Colonic mucosa (tissue), 4 donors: ENCODE data around the gene NEGR1. TPM values are rescaled to one million over a fixed set of nuclear protein-coding genes. Genes with fewer than 3 reads are reported as not detected.

Source experiments
- DNase-seq: peaks from one replicate; pipeline ENCODE4 v3.0.0-alpha.2; 2020
- H3K27ac ChIP-seq: fragments of 200-600 bp; one replicate; pipeline ENCODE4 v1.8.0; 2021
- H3K27me3 ChIP-seq: fragments of 200-600 bp; one replicate; pipeline ENCODE4 v1.8.0; 2021
- H3K36me3 ChIP-seq: fragments of 200-600 bp; one replicate; pipeline ENCODE4 v1.8.0; 2021
- H3K4me1 ChIP-seq: fragments of 200-600 bp; one replicate; pipeline ENCODE4 v1.8.0; 2021; ENCODE audit warnings: mild to moderate bottlenecking
- H3K4me3 ChIP-seq: fragments of 200-600 bp; one replicate; pipeline ENCODE4 v1.8.0; 2021
- H3K9ac ChIP-seq, 2 donors: one replicate each; pipeline ENCODE4 v1.7.0; 2013; ENCODE audit warnings: control low read depth in 2 of 2, low read depth in 2 of 2, low read length in 2 of 2
- H3K9me3 ChIP-seq: fragments of 200-600 bp; one replicate; pipeline ENCODE4 v1.8.0; 2021
- intact Hi-C: fragments of 100-400 bp; cut with DNase I; formaldehyde crosslinking; loops from one replicate; pipeline ENCODE4 v1.14.1; 2022
- total RNA-seq, 2 donors: library from RNA; stranded (reverse); fragmentation: NEBNext Ultra II Directional in 1 of 2; extraction: Animal tissue kit (Norgen Biotek cat#: 25700) in 1 of 2; gene quantifications; one replicate each; pipeline ENCODE4 v1.2.1, GENCODE V29; 2021
- TF ChIP-seq, protein P1 (sequence below): fragments of 200-600 bp; IDR thresholded peaks from one replicate; pipeline ENCODE4 v1.8.0; 2022; ENCODE audit warnings: antibody characterized with exemption, mild to moderate bottlenecking
- donor health status: healthy.
- donor health status: DM: no; HTN: no; CAD: no.
- donor health status: DM: no; HTN: no; CAD: no.

Gene NEGR1
- total RNA-seq, 2 donors from 2014 or later: 4.0 to 9.2 TPM

- no peak overlapping the region for H3K27ac ChIP-seq
- H3K4me3 ChIP-seq: no peak overlapping the region
- H3K9me3 ChIP-seq: no peaks in the 10 kb centered on the region
- intact Hi-C loops: no loop called here
- no peaks in the 10 kb centered on the region for H3K36me3 ChIP-seq
- no peak overlapping the region for H3K9ac ChIP-seq
- H3K4me1 ChIP-seq: no peaks in the 10 kb centered on the region
- DNase-seq: no peak
- TF ChIP-seq, protein P1, sequence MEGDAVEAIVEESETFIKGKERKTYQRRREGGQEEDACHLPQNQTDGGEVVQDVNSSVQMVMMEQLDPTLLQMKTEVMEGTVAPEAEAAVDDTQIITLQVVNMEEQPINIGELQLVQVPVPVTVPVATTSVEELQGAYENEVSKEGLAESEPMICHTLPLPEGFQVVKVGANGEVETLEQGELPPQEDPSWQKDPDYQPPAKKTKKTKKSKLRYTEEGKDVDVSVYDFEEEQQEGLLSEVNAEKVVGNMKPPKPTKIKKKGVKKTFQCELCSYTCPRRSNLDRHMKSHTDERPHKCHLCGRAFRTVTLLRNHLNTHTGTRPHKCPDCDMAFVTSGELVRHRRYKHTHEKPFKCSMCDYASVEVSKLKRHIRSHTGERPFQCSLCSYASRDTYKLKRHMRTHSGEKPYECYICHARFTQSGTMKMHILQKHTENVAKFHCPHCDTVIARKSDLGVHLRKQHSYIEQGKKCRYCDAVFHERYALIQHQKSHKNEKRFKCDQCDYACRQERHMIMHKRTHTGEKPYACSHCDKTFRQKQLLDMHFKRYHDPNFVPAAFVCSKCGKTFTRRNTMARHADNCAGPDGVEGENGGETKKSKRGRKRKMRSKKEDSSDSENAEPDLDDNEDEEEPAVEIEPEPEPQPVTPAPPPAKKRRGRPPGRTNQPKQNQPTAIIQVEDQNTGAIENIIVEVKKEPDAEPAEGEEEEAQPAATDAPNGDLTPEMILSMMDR: no peak
- H3K27me3 ChIP-seq: no peaks in the 10 kb centered on the region
Observed at GRCh38 chr1:71618766-71619530, 663.4 kb downstream of the NEGR1 start.

DNA sequence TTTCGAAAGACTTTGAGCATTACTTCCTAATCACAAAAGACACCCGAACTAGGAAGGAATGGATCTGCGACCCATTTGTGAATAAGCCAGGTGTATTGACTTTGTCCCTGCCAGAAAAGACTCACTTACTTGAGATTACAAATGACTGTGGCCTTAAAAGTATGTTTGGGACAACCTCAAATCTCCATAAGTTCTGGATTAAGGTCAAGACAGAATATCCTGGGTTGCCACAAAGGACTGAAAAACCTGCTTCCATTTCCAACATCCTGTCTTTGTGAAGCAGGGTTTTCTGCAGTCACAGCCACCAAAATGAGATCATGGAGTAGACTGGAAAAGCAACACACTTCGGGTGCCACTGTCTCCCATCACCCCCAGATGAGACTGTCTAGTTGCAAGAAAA, 664.1 kb downstream of the NEGR1 start:
- Histone ChIP-seq H3K9ac (no peak overlapping the region), H3K36me3 (no peaks in the 10 kb centered on the region), H3K4me3 (no peak overlapping the region), H3K9me3 (no peaks in the 10 kb centered on the region), H3K27me3 (no peaks in the 10 kb centered on the region), H3K27ac (no peak overlapping the region), H3K4me1 (no peaks in the 10 kb centered on the region)
- TF ChIP-seq, protein P1: no peak
- DNase-seq: no peak
- intact Hi-C loops: no loop called here

- H3K27ac ChIP-seq: no peak overlapping the region
- no peak overlapping the region for H3K4me3 ChIP-seq
- intact Hi-C loops: no loop called here
- no peaks in the 10 kb centered on the region for H3K4me1 ChIP-seq
- no peaks in the 10 kb centered on the region for H3K9me3 ChIP-seq
- no peak for DNase-seq
- TF ChIP-seq, protein P1: no peak
- no peak overlapping the region for H3K9ac ChIP-seq
- H3K27me3 ChIP-seq: no peaks in the 10 kb centered on the region
- no peaks in the 10 kb centered on the region for H3K36me3 ChIP-seq
Observed at GRCh38 chr1:71610476-71610875, 671.9 kb downstream of the NEGR1 start.

DNA sequence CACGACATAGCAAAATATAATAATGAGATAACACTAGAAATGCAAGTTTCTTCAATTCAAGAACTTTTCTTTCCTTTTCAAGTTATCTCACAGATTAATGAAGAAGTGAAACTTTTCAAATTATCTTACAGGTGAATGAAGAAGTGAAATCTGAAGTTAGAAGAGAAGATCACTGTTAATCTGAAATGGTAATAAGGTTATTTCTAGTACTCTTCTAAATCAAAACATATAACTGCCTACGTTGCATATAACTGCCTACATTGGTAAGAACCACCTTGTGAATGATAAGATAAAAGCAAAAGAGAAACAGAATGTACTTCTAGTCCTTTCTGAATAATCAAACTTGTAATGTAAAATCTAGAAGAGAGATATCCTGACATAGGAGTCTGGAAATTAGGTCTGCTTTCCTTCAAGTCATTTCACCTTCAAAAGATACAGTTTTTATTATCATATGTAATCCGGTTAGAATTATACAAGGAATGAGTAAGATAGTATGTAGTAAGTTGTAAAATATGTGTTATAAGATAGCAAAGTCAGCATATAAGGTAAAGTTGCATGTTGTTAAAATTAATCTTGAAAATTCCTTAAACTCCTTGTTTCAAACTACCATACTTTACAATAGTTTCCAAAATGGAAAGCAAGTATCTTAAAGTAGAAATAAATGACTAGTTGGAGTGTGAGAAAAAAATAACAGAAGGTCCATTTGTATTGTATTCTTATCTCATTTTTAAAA, 679.1 kb downstream of the NEGR1 start:
- Histone ChIP-seq H3K27me3 (no peaks in the 10 kb centered on the region), H3K9ac (no peak overlapping the region), H3K4me3 (no peak overlapping the region), H3K27ac (no peak overlapping the region), H3K36me3 (no peaks in the 10 kb centered on the region), H3K9me3 (no peaks in the 10 kb centered on the region), H3K4me1 (no peaks in the 10 kb centered on the region)
- TF ChIP-seq, protein P1: no peak
- intact Hi-C loops: no loop called here
- DNase-seq: no peak

- no peak overlapping the region for H3K9ac ChIP-seq
- DNase-seq: no peak
- no peak overlapping the region for H3K4me3 ChIP-seq
- H3K4me1 ChIP-seq: no peaks in the 10 kb centered on the region
- no peaks in the 10 kb centered on the region for H3K27me3 ChIP-seq
- H3K36me3 ChIP-seq: no peaks in the 10 kb centered on the region
- H3K27ac ChIP-seq: no peak overlapping the region
- TF ChIP-seq, protein P1: no peak
- intact Hi-C loops: no loop called here
- no peaks in the 10 kb centered on the region for H3K9me3 ChIP-seq
Observed at GRCh38 chr1:71600023-71600422, 682.3 kb downstream of the NEGR1 start.
